ENCODE data around the gene MYO9B.

The MYO9B gene

GRCh38 chr19:17045907-17046502 lies 29.6 kb upstream of the MYO9B start:
- no peak overlapping the region for H3K4me3 ChIP-seq (ENCODE audit: low read depth, low read length)
- no peaks in the 10 kb centered on the region for H3K27me3 ChIP-seq (replicated peaks)
- no peak overlapping the region for H3K27ac ChIP-seq
- in situ Hi-C loops (cut with HindIII; ENCODE audit: low pct_ligation_motif_present, low sequenced_read_pairs) = no loop called here
- no peak for DNase-seq
- TF ChIP-seq CTCF (IDR thresholded peaks at IDR 0.05; ENCODE audit: low read depth, low read length, missing control alignments) = no peak
- no peaks in the 10 kb centered on the region for H3K36me3 ChIP-seq (replicated peaks)

- Histone ChIP-seq H3K36me3 (replicated peaks) (peaks cover 3% of the 10 kb centered on the region), H3K27ac (no peak overlapping the region), H3K27me3 (replicated peaks) (no peaks in the 10 kb centered on the region), H3K4me3 (ENCODE audit: low read depth, low read length) (no peak overlapping the region)
- no peak for TF ChIP-seq CTCF (IDR thresholded peaks at IDR 0.05; ENCODE audit: low read depth, low read length, missing control alignments)
- in situ Hi-C loops (cut with HindIII; ENCODE audit: low pct_ligation_motif_present, low sequenced_read_pairs) = no loop called here
- no peak for DNase-seq
Measured at GRCh38 chr19:17048885-17049453, 26.6 kb upstream of the MYO9B start.

- Histone ChIP-seq H3K27me3 (replicated peaks) (no peaks in the 10 kb centered on the region), H3K27ac (no peak overlapping the region), H3K4me3 (ENCODE audit: low read depth, low read length) (no peak overlapping the region), H3K36me3 (replicated peaks) (peaks cover 3% of the 10 kb centered on the region)
- no peak for TF ChIP-seq CTCF (IDR thresholded peaks at IDR 0.05; ENCODE audit: low read depth, low read length, missing control alignments)
- in situ Hi-C loops (cut with HindIII; ENCODE audit: low pct_ligation_motif_present, low sequenced_read_pairs) = no loop called here
- DNase-seq = peak; percentile 52
Measured at GRCh38 chr19:17049711-17050280, 25.8 kb upstream of the MYO9B start.

GRCh38 chr19:17052439-17052838 lies 23.1 kb upstream of the MYO9B start:
- no peak overlapping the region for H3K4me3 ChIP-seq (ENCODE audit: low read depth, low read length)
- H3K36me3 ChIP-seq (replicated peaks) = peaks cover 3% of the 10 kb centered on the region
- no peak overlapping the region for H3K27ac ChIP-seq
- no peaks in the 10 kb centered on the region for H3K27me3 ChIP-seq (replicated peaks)
- DNase-seq = peak; percentile 46
- in situ Hi-C loops (cut with HindIII; ENCODE audit: low pct_ligation_motif_present, low sequenced_read_pairs) = no loop called here
- peak; percentile 75 for TF ChIP-seq CTCF (IDR thresholded peaks at IDR 0.05; ENCODE audit: low read depth, low read length, missing control alignments)

GRCh38 chr19:17054746-17055145 lies 20.8 kb upstream of the MYO9B start:
- Histone ChIP-seq H3K27me3 (replicated peaks) (no peaks in the 10 kb centered on the region), H3K27ac (no peak overlapping the region), H3K36me3 (replicated peaks) (peaks cover 18% of the 10 kb centered on the region), H3K4me3 (ENCODE audit: low read depth, low read length) (no peak overlapping the region)
- DNase-seq = no peak
- in situ Hi-C loops (cut with HindIII; ENCODE audit: low pct_ligation_motif_present, low sequenced_read_pairs) = no loop called here
- TF ChIP-seq CTCF (IDR thresholded peaks at IDR 0.05; ENCODE audit: low read depth, low read length, missing control alignments) = no peak

All from brain microvascular endothelial cell (primary cell).